NB4 (cell line): Measurements from ENCODE around the gene PSMC4.

Source experiments
- DNase-seq: peaks from one replicate; pipeline ENCODE4 v3.0.0; 2010; ENCODE audit warnings: low read depth
- H3K4me3 ChIP-seq: one replicate; pipeline ENCODE4 v1.5.1; 2011; ENCODE audit warnings: mild to moderate bottlenecking, low read depth, low read length, moderate library complexity
- CTCF ChIP-seq: IDR thresholded peaks from one replicate; pipeline ENCODE4 v1.5.1; 2012; ENCODE audit warnings: low read depth, low read length
- MAX ChIP-seq: IDR thresholded peaks from 2 replicates; pipeline ENCODE4 v1.6.1; 2011; ENCODE audit warnings: low read depth, low read length
- MYC ChIP-seq: IDR thresholded peaks from 2 replicates; pipeline ENCODE4 v1.6.1; 2011; ENCODE audit warnings: low read depth, low read length
- POLR2A ChIP-seq: IDR thresholded peaks from 2 replicates; pipeline ENCODE4 v1.6.1; 2011; ENCODE audit warnings: mild to moderate bottlenecking; ENCODE audit not compliant: insufficient read length; ENCODE audit errors: extremely low read depth

Gene PSMC4

DNA sequence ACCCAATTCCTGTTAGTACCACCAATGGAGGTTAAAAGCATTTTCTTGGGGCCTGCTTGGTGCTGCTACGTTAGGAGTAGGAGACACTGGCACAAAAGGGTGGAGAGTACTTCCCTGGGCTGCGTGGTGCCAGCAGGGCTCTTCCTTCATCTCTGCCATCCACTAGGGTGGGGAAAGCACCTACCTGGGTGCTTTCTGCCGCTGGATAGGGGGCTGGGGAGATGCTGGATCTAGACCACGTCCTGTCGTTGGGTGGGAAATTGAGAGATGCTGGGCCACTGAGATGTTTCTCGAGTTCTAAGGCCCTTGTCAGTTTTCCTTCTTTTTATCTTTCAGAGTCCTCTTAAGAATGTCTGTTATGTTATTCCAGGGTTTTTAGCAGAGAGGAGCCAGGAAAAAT, 29.8 kb upstream of the PSMC4 start:
- H3K4me3 ChIP-seq = no peak overlapping the region
- TF ChIP-seq POLR2A (no peak), MAX (no peak), CTCF (no peak), MYC (no peak)
- no peak for DNase-seq

DNA sequence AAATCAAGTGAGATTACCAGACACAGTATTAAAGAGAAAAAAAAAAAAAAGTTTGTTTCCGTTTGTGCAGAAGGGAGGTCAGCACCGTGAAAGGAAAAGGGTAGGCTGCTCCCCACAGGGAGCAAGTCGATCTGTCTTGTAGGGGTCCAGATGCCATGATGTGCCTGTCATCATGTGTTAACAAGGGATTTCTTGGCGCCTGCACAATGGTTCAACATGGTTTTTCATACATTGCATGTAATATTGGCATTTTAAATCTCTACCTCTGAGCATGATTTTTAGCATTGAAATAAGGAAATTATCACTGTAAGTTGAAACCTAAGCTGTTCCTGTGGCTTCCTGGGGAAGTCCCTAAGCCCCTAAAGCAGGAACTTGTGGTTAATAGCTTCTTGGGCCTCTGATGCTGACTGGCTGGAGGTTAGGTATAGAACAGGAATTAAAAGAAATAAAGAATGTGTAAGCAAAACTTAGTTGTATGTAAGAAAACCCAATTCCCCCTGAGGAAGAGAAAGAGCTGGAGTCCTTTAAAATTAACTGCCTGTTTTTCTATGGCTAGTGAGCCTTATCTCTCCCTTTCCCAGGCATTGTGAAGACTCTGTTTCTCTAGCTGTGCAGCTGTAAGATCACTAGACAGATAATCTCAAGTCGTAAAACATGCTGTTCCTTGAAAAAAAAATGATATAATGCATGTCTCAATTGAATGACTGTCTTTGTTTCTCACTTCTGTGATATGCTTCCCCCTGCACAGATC, 29.2 kb upstream of the PSMC4 start:
- DNase-seq = peak; percentile 82
- TF ChIP-seq MAX (no peak), MYC (no peak), CTCF (no peak), POLR2A (no peak)
- H3K4me3 ChIP-seq = no peak overlapping the region

GRCh38 chr19:39942366-39942730, 28.6 kb upstream of the PSMC4 start:
- no peak for DNase-seq
- TF ChIP-seq MYC (no peak), POLR2A (no peak)
- H3K4me3 ChIP-seq = no peak overlapping the region

GRCh38 chr19:39943586-39943985, 27.4 kb upstream of the PSMC4 start:
- TF ChIP-seq POLR2A (no peak), CTCF (no peak)
- no peak for DNase-seq
- H3K4me3 ChIP-seq = no peak overlapping the region

DNA sequence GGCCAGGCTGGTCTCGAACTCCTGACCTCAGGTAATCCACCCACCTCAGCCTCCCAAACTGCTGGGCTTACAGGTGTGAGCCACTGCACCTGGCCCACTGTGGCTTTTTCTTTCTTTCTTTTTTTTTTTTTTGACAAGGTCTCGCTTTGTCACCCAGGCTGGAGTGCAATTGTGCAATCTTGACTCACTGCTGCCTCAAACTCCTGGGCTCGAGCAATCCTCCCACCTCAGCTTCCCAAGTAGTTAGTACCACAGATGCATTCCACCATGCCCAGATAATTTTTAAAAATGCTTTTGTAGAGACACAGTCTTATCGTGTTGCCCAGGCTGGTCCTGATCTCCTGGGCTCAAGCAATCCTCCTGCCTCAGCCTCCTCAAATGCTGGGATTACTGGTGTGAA, 24.4 kb upstream of the PSMC4 start:
- DNase-seq = peak; percentile 74
- no peak overlapping the region for H3K4me3 ChIP-seq
- TF ChIP-seq POLR2A = no peak
- no peak for TF ChIP-seq MYC
- TF ChIP-seq CTCF = no peak
- TF ChIP-seq MAX = no peak

DNA sequence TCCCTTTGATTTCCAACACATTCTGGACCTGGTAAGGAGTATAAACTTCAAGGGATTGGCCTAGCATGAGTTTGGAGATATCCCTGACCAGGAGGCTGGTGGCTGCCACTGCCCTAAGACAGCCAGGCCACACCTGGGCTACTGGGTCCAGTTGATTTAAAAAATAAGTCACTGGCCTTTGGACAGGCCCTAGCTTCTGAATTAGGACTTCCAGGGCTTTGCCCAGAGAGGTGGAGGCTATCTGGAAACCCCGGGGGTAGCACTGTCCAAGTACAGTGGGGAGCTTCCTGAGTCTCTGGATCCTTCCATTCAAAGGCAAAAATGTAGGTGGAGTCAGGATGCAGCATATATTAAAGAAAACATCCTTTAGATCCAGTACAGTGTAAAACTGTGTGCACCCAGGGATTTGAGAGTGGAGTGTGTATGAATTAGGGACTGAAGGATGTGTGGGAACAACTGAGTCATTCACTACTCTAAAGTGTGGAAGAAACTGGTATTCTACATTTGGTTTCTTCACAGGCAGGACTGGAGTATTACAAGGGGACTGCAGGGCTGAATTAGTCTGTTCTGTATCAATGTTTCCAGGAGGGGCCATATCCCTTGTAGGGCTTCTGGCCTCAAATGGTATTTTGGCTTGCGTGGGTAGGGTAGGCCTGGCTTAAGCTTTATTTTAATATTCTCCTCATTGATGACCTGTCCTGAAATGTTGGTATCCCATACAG, 21.8 kb upstream of the PSMC4 start:
- no peak for TF ChIP-seq POLR2A
- TF ChIP-seq MYC = no peak
- no peak overlapping the region for H3K4me3 ChIP-seq
- no peak for DNase-seq

- no peak for DNase-seq
- no peak for TF ChIP-seq MAX
- no peak for TF ChIP-seq POLR2A
- TF ChIP-seq MYC = no peak
- no peak for TF ChIP-seq CTCF
Observed at GRCh38 chr19:39951065-39951650, 19.8 kb upstream of the PSMC4 start.

More at GRCh38 chr19:39951065-39951650, 19.8 kb upstream of the PSMC4 start:
- H3K4me3 ChIP-seq = no peak overlapping the region
